ELF-1 (cell line): ENCODE data around the gene HECW1.

ENCODE experiments used
- DNase-seq: peaks from one replicate; pipeline ENCODE4 v3.0.0-alpha.2; 2016; ENCODE audit warnings: low read depth, low spot score

HECW1 gene

DNA sequence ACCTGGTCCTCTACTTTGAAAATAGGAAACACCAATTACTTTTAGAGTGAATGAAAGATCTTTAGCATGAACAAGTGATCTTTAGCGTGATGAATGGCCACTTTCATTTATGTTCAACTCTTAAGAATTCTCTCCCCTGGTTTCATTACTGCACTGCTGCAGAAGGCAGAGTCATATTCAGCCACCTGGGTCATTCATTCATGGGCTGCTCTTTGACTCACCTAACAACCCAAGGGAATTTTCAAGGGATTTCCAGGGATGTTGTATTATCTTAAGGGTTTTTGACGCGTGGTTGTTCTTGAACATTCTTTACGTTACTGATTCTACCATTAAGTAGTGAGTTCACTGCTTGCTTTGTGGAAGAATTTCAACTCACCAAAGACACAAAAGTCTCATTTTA, 383.1 kb downstream of the HECW1 start:
- DNase-seq = no peak

DNA sequence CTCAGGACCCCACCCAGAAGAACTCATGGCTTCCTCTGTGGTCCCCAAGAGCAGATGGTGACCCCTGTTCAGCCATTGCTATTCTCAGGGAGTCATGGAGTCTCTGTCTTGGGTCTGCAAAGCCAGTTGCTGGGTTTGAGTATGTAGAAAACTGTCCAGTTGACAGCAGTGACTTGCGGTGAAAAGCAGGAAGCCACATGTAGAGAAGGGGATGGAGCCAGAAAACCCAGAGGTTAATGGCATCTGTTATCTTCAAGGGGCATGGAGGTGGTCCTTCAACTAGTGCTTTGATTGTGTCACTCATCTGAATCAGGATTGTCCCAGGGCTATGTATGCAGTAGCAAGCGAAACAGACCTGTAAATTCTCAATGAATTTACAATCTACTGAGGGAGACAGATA, 384.1 kb downstream of the HECW1 start:
- no peak for DNase-seq

DNA sequence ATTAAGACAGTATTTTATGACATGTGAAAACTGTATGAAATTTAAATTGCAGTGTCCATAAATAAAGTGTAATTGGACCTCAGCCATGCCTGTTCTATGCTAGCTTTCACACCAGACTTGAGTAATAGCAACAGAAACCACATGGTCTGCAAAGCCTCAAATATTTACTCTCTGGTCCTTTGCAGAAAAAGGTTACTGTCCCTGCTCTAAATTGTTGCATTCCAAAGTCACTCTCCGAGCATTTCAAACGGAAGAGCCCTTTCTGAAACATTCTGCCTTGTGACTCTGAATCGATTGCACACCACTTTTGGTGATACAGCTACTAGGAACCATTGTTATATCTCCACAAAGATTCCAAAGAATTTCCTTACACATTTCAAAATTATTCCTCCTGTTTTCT, 389.4 kb downstream of the HECW1 start:
- DNase-seq = no peak

DNA sequence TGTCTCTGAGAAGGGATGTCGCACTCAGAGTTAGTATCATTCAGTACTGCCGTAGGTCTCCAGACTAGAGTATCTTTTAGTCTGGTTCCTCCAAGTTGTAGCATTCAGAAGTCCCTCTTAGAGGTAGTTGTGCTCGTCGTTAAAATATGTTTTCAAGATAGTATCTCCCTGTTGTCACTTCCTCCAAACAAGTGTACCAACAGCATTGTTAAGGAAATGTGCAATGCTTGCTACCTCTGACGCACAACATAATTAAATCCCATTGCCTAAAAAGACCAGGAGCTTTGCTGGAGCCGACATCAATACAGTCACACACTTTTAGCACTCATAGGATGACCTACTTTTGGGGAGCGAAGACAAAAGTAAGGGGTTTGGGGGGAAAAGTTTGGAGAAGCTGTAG, 390.5 kb downstream of the HECW1 start:
- no peak for DNase-seq

DNA sequence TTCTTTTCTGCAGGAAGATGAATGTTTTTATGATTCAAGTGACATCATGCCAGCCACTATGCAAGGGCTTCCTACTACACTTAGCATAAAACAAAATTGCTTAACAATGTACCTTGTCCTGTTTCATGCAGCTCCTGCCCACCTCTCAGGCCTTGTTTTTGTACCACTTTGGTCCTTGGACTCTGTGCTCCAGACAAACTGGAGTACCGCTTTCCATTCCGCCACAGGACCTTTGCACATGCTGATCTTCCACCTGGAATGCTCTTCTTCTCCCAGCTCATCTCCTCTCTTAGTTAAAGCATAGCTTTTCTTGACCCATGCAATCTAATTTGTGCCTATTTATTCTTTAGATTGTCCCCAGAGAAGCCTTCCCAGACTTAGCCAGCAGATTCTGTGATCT, 393.0 kb downstream of the HECW1 start:
- DNase-seq = no peak

DNA sequence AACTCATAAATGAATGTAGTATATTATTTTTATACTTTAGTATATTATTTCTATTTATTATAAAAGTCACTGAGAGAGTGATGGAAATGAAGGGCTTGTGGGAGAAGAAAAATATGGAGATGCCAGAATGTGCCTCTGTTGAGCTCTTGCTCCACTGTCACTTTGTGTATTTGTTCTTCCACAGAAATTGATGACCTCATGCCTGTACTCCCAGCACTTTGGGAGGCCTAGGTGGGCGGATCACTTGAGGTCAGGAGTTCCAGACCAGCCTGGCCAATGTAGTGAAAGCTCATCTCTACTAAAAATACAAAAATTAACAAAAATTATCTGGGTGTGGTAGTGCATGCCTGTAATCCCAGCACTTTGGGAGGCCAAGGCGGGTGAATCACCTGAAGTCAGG, 394.0 kb downstream of the HECW1 start:
- DNase-seq = no peak

DNA sequence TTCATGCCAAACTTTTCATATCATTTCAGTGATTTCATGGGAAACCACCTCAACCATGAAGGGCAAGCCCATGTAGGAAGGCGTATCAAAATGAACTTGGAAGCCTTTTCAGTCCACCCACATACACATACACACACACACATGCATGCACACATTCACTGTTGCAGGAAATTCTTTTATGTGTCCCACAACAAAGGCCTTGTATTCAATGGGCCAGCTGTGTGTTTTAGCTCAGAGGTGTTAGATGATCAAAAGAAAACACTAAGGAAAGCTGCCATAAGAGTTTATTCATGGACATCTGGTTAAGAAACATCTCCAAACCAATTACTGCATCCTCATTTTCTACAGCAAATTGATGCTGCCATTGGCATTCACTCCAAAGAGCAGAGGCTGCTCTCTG, 396.0 kb downstream of the HECW1 start:
- DNase-seq = no peak

DNA sequence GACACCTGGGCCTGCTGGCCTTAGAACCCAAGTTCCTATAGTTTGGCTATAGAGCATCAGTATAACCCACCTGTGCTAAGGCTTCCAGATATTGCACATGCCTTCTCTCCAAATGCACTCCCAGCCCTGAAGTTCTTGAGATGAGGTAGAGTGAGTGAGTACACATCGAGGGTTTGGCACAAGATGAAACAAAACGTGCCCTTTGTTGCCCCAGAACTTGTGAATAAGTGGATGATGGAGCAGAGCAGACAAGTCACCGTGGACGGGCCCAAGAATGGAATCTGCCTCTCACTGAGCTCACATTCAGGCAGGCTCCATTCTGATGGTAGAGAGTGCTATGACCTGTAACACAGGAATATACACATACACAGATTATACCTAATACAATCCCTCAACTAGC, 397.5 kb downstream of the HECW1 start:
- no peak for DNase-seq

DNA sequence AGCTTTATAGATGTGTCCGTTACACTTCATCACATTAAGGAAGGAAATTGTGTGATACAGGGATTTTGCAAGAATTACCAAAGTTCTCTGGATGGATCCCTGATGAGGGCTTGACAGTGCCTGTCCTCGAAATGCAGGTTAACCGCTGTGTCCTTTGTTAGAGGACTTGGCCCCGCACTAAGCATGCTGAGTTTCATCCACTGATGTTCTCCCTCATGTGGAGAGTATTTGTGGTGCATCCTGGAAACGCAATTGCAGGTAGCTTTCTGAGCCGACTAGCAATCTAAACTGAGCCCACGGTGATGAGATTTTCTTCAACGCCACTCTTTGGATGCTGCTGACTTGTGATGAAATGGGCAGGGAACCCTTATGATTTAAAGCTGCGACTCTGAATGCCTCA, 398.6 kb downstream of the HECW1 start:
- peak; percentile 16 for DNase-seq

DNA sequence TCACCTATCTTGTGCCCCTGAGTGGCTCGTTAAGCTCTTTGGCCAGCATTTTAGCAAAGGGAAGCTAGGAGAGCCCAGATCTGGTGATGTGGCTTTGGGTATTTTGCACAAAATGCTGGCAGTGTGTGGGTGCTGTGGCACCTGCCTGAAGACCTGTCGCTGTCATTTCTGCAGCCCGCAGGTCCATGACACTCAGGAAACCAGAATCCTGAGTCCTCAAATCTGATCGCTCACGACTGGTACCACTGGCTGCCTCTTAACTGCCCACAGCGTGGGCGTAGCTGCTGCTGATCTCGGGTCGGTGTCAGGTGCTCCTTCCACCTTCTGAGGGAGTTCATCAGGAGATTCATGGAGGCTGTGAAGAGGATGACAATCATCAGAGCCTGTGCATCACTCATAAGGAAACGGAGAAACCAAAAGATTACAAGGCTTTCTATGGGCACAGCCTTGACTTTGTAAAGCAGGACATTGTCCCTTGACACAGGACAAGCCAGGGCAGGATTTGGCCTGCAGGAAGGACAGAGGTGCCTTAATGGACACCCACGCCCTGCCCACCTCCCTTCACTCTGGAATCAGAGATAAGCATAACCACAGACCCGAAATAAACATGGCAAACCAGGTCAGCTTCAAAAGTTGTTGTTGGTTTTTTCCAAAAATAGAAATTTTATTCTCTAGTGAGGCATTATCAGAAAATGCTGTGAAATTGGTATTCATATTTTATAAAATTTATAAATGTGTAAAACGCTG, 399.5 kb downstream of the HECW1 start:
- DNase-seq = no peak

DNA sequence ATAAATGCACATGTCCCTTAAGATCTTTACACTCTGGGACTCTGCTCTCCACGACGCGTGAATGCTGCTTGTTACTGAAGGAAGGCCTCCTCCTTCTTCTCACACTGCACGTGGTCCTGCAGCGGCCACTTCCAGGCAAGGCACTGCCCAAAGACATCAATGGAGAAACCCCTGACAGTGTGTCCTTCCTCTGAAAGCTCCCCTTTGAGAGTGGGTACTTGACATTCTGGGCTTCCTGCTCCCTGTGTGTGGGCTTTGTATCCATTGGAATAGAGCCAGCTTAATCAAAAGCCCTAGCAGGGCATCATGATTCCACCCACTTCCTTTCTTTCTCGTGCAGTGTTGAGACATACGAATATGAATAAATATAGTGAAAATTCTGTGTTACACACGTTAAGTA, 400.8 kb downstream of the HECW1 start:
- DNase-seq = no peak

DNA sequence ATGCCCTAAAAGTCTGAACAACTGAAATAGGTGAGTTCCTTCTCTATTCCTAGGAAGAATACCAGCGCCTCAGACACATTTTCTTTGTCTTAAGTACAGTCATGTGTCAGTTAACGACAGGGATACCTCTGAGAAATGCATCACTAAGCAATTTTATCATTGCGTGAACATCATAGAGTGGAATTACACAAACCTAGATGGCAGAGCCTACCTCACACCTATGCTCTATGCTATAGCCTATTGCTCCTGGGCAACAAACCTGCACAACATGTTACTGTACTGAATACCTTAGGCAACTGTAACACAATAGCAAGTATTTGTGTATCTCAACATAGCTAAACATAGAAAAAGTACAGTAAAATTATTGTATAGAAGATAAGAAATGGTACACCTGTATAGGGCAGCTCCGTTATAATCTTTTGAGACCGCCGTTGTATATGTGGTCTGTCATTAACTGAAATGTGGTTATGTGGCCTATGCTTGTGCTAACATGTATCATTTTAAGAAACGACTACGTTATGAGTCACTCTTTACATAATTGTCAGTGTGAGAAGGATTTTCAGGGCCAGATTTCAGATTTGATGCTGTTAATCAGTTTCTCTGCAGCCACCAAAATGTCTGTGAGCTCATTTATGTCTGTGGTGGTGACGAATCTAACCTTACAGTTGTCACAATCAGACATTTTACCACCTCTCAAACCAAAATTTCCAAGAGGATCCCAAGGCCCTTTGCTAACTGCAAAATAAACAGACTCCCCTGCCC, 404.3 kb downstream of the HECW1 start:
- no peak for DNase-seq

DNA sequence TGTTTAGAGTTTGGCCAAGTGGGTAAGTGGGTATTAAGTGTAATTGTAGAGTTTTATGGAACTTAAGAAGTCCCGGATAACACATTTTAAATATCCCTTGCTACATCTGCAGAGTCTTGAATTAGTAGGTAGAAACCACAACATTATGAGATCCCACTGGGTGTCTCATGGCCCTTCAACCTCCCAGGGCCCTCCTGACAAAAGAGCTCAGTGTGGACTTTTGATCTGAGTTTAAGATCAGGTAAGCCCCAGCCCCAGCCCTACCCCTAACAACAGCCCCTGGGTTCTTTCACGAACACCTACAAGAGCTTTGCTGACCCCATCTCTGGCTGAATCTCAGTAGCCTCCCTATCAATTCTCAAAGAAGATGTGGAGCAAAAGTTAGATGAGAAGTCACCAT, 405.0 kb downstream of the HECW1 start:
- DNase-seq = no peak

DNA sequence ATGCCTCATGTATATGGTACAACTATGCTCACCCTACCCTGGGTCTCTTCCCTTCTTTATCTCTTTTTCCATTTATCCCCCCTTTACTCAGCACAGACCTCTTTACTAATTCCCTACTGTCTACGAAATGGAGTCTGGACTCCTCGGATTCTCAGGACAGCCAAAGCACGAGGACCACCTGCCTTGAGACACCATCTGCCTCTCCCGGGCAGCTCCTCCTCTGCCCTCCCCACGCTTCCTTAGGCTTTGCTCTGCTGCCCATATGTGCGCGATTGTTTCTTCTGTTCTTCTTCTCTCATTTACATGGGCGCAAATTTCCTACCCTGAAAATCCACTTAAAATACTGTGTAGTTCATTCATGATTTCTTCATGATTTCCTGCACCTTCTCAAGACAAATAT, 407.8 kb downstream of the HECW1 start:
- DNase-seq = no peak

DNA sequence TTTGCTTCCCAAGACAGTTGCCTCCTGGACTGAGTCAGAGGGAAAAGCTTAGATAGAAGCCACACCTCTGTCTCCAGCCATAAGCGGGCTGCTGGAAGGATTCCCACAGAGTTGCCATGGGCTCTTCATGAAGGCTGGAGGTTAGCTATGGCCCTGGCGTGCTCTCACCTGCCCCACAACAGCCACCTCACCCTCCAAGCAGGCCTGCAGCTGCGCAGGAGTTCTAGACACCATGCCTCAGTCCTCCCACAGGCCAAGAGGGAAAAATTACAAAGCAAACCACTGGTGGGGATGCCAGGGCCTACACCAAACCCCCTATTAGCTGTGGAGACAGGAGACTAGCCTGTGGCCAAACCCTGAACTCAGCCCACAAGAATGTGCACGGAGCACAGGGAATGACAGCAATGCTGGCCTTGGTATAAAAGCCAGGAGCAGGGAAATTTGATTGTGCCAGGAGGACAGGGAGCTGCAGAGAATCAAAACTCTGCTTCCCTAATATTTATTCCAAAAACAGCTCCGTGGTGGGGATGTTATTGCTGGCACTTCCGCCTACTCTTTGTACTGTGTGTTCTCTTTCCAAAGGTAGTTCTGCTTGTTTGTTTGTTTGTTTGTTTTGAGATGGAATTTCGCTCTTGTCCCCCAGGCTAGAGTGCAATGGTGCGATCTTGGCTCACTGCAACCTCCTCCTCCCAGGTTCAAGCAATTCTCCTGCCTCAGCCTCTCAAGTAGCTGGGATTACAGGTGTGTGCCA, 410.1 kb downstream of the HECW1 start:
- peak; percentile 36 for DNase-seq

DNA sequence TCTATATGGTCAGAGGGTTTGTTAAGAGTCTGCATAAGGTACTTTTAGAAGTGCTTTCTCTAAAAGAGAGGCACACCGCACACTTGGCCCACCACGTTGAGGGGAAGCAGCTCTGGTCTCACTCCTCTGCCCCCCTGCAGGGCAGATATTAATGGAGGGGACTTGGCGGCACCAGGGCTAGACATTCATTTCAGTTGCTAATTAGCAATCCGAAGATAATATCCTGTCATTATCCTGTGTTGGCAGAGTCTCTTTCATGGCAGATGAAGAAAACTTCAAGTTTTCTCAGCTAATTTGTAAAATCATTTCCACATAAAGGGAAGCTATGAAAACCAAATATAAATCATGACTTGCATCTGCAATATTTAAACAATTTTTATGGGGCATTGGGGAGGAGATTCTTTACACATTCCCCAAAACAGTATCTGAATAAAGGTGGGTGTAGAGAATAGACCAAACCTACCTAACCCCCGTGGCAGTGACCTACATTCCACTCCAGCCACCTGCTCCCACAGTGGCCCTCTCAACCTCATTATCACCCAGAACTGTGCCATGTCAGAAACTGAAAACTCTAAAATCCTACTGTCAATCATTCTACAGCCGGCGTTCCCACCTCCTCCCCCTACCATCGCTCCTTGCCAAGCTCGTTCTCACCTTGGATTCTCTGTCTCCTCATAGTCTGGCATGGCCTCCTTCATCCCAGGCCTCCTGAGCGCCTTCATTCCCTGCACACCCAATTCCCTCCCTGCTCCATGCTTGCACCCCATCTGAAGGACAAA, 416.3 kb downstream of the HECW1 start:
- DNase-seq = no peak

DNA sequence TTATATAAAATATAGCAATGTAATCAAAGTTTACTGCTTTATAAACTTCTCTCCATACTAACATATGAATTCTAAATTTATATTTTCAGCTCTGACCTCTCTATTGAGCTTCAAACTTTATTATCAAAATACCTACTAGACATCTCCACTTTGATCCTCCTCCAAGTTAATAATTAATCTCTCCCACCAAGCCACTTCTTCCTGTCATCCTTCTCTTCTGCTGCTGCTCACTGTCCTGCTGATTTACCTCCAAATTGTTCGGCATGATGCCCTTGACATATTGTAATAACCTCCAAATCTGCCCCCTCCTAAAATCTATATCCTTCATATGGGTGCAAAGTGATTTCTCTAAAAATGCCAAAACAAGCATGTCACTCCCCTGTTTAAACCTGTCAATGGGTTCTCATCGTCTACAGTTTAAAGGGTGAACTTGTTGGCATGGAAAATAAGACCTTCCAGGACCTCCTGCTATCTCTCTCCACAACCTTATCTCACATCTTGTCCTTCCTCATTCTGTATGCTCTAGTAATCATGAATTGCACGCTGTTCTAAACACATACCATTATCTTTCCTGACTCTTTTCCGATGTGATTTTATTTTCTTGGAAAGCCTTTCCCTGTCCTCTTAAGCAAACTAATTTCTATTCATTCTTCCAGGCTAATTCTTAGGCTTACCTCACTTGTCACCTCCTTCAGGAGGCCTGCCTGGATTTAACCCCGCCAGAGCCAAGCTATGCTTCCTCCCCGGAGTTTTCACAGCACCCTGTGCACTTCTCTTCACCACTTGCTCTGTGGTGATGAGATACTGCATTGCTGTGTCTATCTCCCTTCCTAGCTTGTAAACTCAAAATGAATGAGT, 418.3 kb downstream of the HECW1 start:
- DNase-seq = no peak

DNA sequence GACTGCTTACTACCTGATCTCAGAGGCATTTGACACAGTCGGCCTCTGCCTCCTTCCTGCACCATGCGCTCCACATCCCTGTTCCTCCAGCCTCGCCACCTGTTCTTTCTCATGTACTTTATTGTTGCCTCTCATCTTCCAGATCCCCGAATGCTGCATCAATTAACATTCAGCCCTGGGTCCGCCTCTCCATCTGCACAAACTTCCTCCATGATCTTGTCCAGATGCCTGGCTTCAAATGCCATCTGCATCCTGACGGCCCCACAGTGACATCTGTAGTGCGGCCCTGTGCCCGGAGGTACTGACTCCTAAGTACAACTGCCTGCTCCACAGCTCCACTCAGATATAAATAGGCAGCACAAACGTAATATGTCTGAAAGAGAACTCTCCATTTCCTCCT, 419.3 kb downstream of the HECW1 start:
- no peak for DNase-seq

DNA sequence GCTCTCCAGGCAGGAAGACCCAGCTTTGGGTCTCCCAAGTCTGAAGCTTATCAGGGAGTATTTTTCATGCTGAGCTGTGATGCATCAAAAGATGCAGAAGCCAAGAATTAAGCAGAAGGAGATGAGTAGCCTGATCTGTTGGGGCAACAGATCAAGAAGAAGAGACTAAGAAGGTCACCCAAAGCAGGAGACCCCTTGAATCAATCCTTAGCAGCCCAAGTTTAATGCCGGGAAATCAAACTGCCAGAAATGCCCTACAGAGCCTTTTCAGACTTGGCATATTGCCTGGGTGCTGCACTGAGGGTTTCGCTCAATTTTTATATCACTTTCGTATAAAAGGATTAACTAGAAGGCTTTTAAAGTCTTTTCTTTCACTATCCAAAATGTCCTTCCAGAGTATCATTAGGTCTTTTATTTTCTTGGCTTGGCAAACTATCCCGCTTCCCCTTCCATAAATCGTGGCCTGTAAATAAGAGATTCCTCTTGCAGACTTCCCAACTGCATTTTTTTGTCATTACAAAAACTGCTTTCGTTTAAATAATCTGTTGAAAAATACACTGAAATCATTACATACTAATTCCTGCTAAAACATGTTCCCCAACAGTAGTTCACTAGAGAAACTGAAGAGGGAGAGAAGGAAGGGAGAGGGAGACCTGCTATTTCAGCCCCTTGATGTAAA, 421.5 kb downstream of the HECW1 start:
- DNase-seq = no peak

DNA sequence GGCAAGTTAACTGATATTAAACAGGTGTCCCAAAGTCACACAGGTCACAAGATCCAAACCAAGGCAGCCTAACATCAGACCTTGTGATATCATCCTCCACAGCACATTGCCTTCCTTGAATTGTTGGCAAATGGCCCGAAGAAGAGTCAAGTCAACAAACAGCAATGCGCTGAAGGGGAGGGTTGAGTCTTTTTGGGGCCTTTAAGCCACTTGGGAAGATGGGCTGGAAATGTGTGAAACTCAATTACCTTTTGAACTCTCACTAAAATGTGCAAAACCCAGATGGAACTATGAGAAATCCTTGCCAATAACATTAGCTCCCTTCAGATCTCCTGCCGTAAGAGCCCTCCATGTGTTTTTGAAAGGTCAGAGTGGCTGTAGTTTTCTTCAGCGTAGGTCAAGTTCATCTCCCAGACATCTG, 422.6 kb downstream of the HECW1 start:
- DNase-seq = no peak
